NK-92 (cell line): ENCODE data around the gene FZD10.

Experiments
- DNase-seq: peaks from one replicate; lab custom pipeline; 2025; ENCODE audit not compliant: unreplicated experiment; lab: John Stamatoyannopoulos, UW

The FZD10 gene

GRCh38 chr12:130177635-130178242 is 15.5 kb downstream of the FZD10 start:
- no peak for DNase-seq

- no peak for DNase-seq
Observed at GRCh38 chr12:130178282-130178681, 16.0 kb downstream of the FZD10 start.

- DNase-seq, result no peak
Observed at GRCh38 chr12:130179191-130179590, 16.9 kb downstream of the FZD10 start.

GRCh38 chr12:130179621-130180020 is 17.4 kb downstream of the FZD10 start:
- DNase-seq, result no peak

- no peak for DNase-seq
Observed at GRCh38 chr12:130181211-130181610, 18.9 kb downstream of the FZD10 start.

- DNase-seq, result no peak
Observed at GRCh38 chr12:130183585-130184370, 21.5 kb downstream of the FZD10 start.

- no peak for DNase-seq
Observed at GRCh38 chr12:130184404-130185090, 22.3 kb downstream of the FZD10 start.

- no peak for DNase-seq
Observed at GRCh38 chr12:130185455-130186391, 23.5 kb downstream of the FZD10 start.

- no peak for DNase-seq
Observed at GRCh38 chr12:130186651-130187268, 24.5 kb downstream of the FZD10 start.

- DNase-seq, result no peak
Observed at GRCh38 chr12:130192642-130193345, 30.5 kb downstream of the FZD10 start.

GRCh38 chr12:130194154-130194553 is 31.9 kb downstream of the FZD10 start:
- DNase-seq, result no peak

GRCh38 chr12:130195369-130195768 is 33.1 kb downstream of the FZD10 start:
- no peak for DNase-seq

- no peak for DNase-seq
Observed at GRCh38 chr12:130195776-130196175, 33.5 kb downstream of the FZD10 start.

GRCh38 chr12:130196827-130197226 is 34.6 kb downstream of the FZD10 start:
- no peak for DNase-seq

- DNase-seq, result no peak
Observed at GRCh38 chr12:130198026-130198662, 35.9 kb downstream of the FZD10 start.

GRCh38 chr12:130198663-130199060 is 36.4 kb downstream of the FZD10 start:
- no peak for DNase-seq

GRCh38 chr12:130199581-130200390 is 37.5 kb downstream of the FZD10 start:
- no peak for DNase-seq

- DNase-seq, result no peak
Observed at GRCh38 chr12:130200445-130200844, 38.2 kb downstream of the FZD10 start.

- no peak for DNase-seq
Observed at GRCh38 chr12:130201037-130201436, 38.8 kb downstream of the FZD10 start.
